ENCODE measurements around the gene LRRD1.

Gene LRRD1

GRCh38 chr7:92133133-92133736, 45.7 kb downstream of the LRRD1 start (continued):
- no peak for TF ChIP-seq SP3 (tag by site-specific recombination; IDR thresholded peaks at IDR 0.05)
- no peak for TF ChIP-seq ZNF791 (tag by site-specific recombination; IDR thresholded peaks at IDR 0.05)
- TF ChIP-seq ZNF560 (tag by site-specific recombination; IDR thresholded peaks at IDR 0.05; ENCODE audit: borderline replicate concordance), result no peak

- Histone ChIP-seq H3K27ac (ENCODE audit: extremely low read depth, low read depth, low read length) (no peak overlapping the region), H3K4me3 (ENCODE audit: low read depth, low read length) (no peak overlapping the region), H3K36me3 (ENCODE audit: control insufficient read depth in 2 of 2, insufficient read depth in 1 of 2, low read length in 2 of 2) (peaks cover 37 to 38% of the 10 kb centered on the region in 2 experiments), H3K9me3 (ENCODE audit: control insufficient read depth, insufficient read depth, low read depth, low read length) (no peaks in the 10 kb centered on the region), H3K4me1 (ENCODE audit: control insufficient read depth, insufficient read depth, low read length) (peaks cover 3% of the 10 kb centered on the region; the same call in 1 of the 2 replicates)
- POLR2A ChIA-PET, result interaction anchor here (1.6 kb wide), 1 partner anchor 315 kb away, joined by 5 read pairs; the partner anchor contains the start of gene GATAD1
- TF ChIP-seq ZNF302 (tag by site-specific recombination; IDR thresholded peaks at IDR 0.05; ENCODE audit: low read depth), result no peak
- TF ChIP-seq ZNF561 (tag by site-specific recombination; IDR thresholded peaks at IDR 0.05; ENCODE audit: borderline replicate concordance), result no peak
- no peak for TF ChIP-seq ZNF416 (tag by site-specific recombination; IDR thresholded peaks at IDR 0.05)
- no peak for TF ChIP-seq ZNF48 (tag by site-specific recombination; IDR thresholded peaks at IDR 0.05)
- 0 out of 2 replicates have a peak, but pooled peaks have one; percentile 15 for TF ChIP-seq PRDM6 (tag by site-specific recombination; IDR thresholded peaks at IDR 0.05)
- TF ChIP-seq ZNF776 (tag by site-specific recombination; IDR thresholded peaks at IDR 0.05; ENCODE audit: borderline replicate concordance), result no peak
- no peak for TF ChIP-seq ZNF266 (tag by site-specific recombination; IDR thresholded peaks at IDR 0.05; ENCODE audit: low read depth)
- no peak for TF ChIP-seq OVOL3 (tag by site-specific recombination; IDR thresholded peaks at IDR 0.05)
- CTCF ChIA-PET, result interaction anchor here (0.7 to 1.3 kb wide), 5 partner anchors 13 to 1420 kb away, joined by 3 to 6 read pairs (median 4); no protein-coding TSS in a partner anchor
These were observed 47.1 kb downstream of the LRRD1 start for GRCh38 chr7:92131764-92132330.

GRCh38 chr7:92131093-92131492, 47.8 kb downstream of the LRRD1 start:
- no peak for TF ChIP-seq ZNF248 (tag by site-specific recombination; IDR thresholded peaks at IDR 0.05)
- TF ChIP-seq ZNF777 (tag by site-specific recombination; IDR thresholded peaks at IDR 0.05; ENCODE audit: borderline replicate concordance), result no peak
- TF ChIP-seq ZNF768 (tag by site-specific recombination; IDR thresholded peaks at IDR 0.05), result no peak
- TF ChIP-seq SP3 (tag by site-specific recombination; IDR thresholded peaks at IDR 0.05), result no peak
- no peak for TF ChIP-seq ZNF776 (tag by site-specific recombination; IDR thresholded peaks at IDR 0.05; ENCODE audit: borderline replicate concordance)
- no peak for TF ChIP-seq ZNF707 (tag by site-specific recombination; IDR thresholded peaks at IDR 0.05)
- no peak for TF ChIP-seq ZNF518A (tag by site-specific recombination; conservative IDR thresholded peaks at IDR 0.05; ENCODE audit: low read depth)
- no peak for TF ChIP-seq ZNF266 (tag by site-specific recombination; IDR thresholded peaks at IDR 0.05; ENCODE audit: low read depth)
- TF ChIP-seq RBAK (tag by site-specific recombination; IDR thresholded peaks at IDR 0.05), result no peak
- TF ChIP-seq ZNF658 (tag by site-specific recombination; IDR thresholded peaks at IDR 0.05), result no peak
- no peak for TF ChIP-seq ZNF324 (tag by site-specific recombination; IDR thresholded peaks at IDR 0.05)
- TF ChIP-seq ZNF10 (tag by site-specific recombination; IDR thresholded peaks at IDR 0.05), result no peak
- TF ChIP-seq ZNF16 (tag by site-specific recombination; IDR thresholded peaks at IDR 0.05; ENCODE audit: low read depth), result no peak
- no peak for TF ChIP-seq ZNF362 (tag by site-specific recombination; IDR thresholded peaks at IDR 0.05)
- no peak for TF ChIP-seq ZNF114 (tag by site-specific recombination; IDR thresholded peaks at IDR 0.05)
- no peak for TF ChIP-seq ZNF521 (tag by site-specific recombination; IDR thresholded peaks at IDR 0.05)
- TF ChIP-seq ZNF175 (tag by site-specific recombination; IDR thresholded peaks at IDR 0.05), result no peak
- no peak for TF ChIP-seq ZNF624 (tag by site-specific recombination; IDR thresholded peaks at IDR 0.05)
- Histone ChIP-seq H3K27ac (ENCODE audit: extremely low read depth, low read depth, low read length) (no peak overlapping the region), H3K4me1 (ENCODE audit: control insufficient read depth, insufficient read depth, low read length) (peaks cover 3% of the 10 kb centered on the region; the same call in 1 of the 2 replicates), H3K4me3 (ENCODE audit: low read depth, low read length) (no peak overlapping the region), H3K36me3 (ENCODE audit: control insufficient read depth in 2 of 2, insufficient read depth in 1 of 2, low read length in 2 of 2) (peaks cover 45% of the 10 kb centered on the region in 2 experiments), H3K9me3 (ENCODE audit: control insufficient read depth, insufficient read depth, low read depth, low read length) (no peaks in the 10 kb centered on the region)
- ChIA-PET CTCF (interaction anchor here (0.7 to 1.3 kb wide), 2 partner anchors 330 to 1420 kb away, joined by 3 to 6 read pairs; no protein-coding TSS in a partner anchor), POLR2A (no interaction called here)
